H1 (cell line): Measurements from ENCODE around the gene MRPS18B. TPM values are rescaled to one million over a fixed set of nuclear protein-coding genes. Genes with fewer than 3 reads are reported as not detected.

Source experiments
- CTCF ChIA-PET: fragments of 300-600 bp; sonication (Branson Sonifier 250); formaldehyde crosslinking; loops from one replicate; lab custom pipeline; 2021; ENCODE audit not compliant: partially characterized antibody; lab: Charles Lee
- POLR2A ChIA-PET: fragments of 300-600 bp; sonication (Branson Sonifier 250); formaldehyde crosslinking; loops from one replicate; lab custom pipeline; 2021; ENCODE audit warnings: inconsistent platforms; ENCODE audit not compliant: partially characterized antibody; lab: Charles Lee
- DNase-seq, 2 experiments: peaks; one replicate each; pipeline versions ENCODE4 v3.0.0 to v3.0.0-alpha.2; 2010 to 2022; ENCODE audit warnings: low spot score in 2 of 2, low read depth in 1 of 2, mixed read lengths in 1 of 2
- FAIRE-seq: peaks from 2 replicates; lab custom pipeline; 2011; peaks lifted over from hg19 to GRCh38; lab: Jason Lieb, UNC
- H2AFZ ChIP-seq: 2 replicates; pipeline ENCODE4 v1.8.1; 2012; ENCODE audit warnings: low read length, inconsistent platforms
- H2AK5ac ChIP-seq: 2 replicates; pipeline ENCODE4 v1.6.1; 2013; ENCODE audit warnings: low read depth, low read length
- H2BK120ac ChIP-seq: replicated peaks from 2 replicates; pipeline ENCODE3; 2013; ENCODE audit warnings: low read depth, low read length, inconsistent platforms
- H2BK12ac ChIP-seq: 2 replicates; pipeline ENCODE4 v1.6.1; 2013; ENCODE audit warnings: low read depth, low read length
- H2BK15ac ChIP-seq: 2 replicates; pipeline ENCODE4 v1.6.1; 2013; ENCODE audit warnings: low read length
- H2BK20ac ChIP-seq: 2 replicates; pipeline ENCODE4 v1.6.1; 2013; ENCODE audit warnings: low read length
- H2BK5ac ChIP-seq: 2 replicates; pipeline ENCODE4 v1.6.1; 2013; ENCODE audit warnings: low read depth, low read length
- H3K14ac ChIP-seq: 2 replicates; pipeline ENCODE4 v1.6.1; 2013; ENCODE audit warnings: inconsistent platforms; ENCODE audit not compliant: insufficient read length
- H3K18ac ChIP-seq: 2 replicates; pipeline ENCODE4 v1.6.1; 2013; ENCODE audit warnings: low read length; ENCODE audit errors: extremely low read depth
- H3K23ac ChIP-seq: 2 replicates; pipeline ENCODE4 v1.6.1; 2013; ENCODE audit warnings: inconsistent platforms; ENCODE audit not compliant: insufficient read length
- H3K23me2 ChIP-seq: 2 replicates; pipeline ENCODE4 v1.6.1; 2013; ENCODE audit warnings: low read depth, low read length
- H3K27ac ChIP-seq: 2 replicates; pipeline ENCODE4 v1.6.1; 2011; ENCODE audit warnings: low read depth, low read length, inconsistent platforms
- H3K27me3 ChIP-seq, 4 experiments: replicated peaks in 1 of 4; 1 replicate in 1 of 4; 2 replicates in 3 of 4; pipeline versions ENCODE4 v1.6.1 to v1.8.1; 2011 to 2013; ENCODE audit warnings: low read length in 3 of 4, mild to moderate bottlenecking in 3 of 4, inconsistent platforms in 2 of 4, mixed read lengths in 2 of 4, moderate library complexity in 1 of 4; ENCODE audit not compliant: control insufficient read depth in 3 of 4, insufficient read depth in 3 of 4; ENCODE audit errors: extremely low read depth in 1 of 4
- H3K36me3 ChIP-seq, 4 experiments: 2 replicates each; pipeline versions ENCODE4 v1.6.1 to v1.8.1; 2011 to 2013; ENCODE audit warnings: mild to moderate bottlenecking in 4 of 4, low read length in 3 of 4, moderate library complexity in 2 of 4, control low read depth in 1 of 4, inconsistent platforms in 1 of 4; ENCODE audit not compliant: insufficient read depth in 4 of 4, control insufficient read depth in 2 of 4
- H3K4ac ChIP-seq: replicated peaks from 2 replicates; pipeline ENCODE3; 2013; ENCODE audit warnings: low read length, low read depth, mixed read lengths, inconsistent platforms; ENCODE audit not compliant: insufficient read length
- H3K4me1 ChIP-seq, 4 experiments: replicated peaks in 1 of 4; 1 replicate in 1 of 4; 2 replicates in 3 of 4; pipeline versions ENCODE4 v1.6.1 to v1.8.1; 2011 to 2013; ENCODE audit warnings: low read length in 3 of 4, inconsistent platforms in 2 of 4, mixed read lengths in 1 of 4; ENCODE audit not compliant: insufficient read depth in 4 of 4, control insufficient read depth in 3 of 4
- H3K4me2 ChIP-seq, 2 experiments: 2 replicates each; pipeline versions ENCODE4 v1.6.1 to v1.8.1; 2011 to 2013; ENCODE audit warnings: low read depth in 2 of 2, low read length in 2 of 2, control low read depth in 1 of 2, inconsistent platforms in 1 of 2, mild to moderate bottlenecking in 1 of 2; ENCODE audit not compliant: insufficient read depth in 1 of 2
- H3K4me3 ChIP-seq, 4 experiments: fragments of 200-600, 300-600 bp in 1 of 4; sonication (generic), shearing (Covaris generic), sonication (Bioruptor Twin) in 1 of 4; 2 replicates each; pipeline versions ENCODE4 v1.5.1 to v1.8.1; 2011 to 2016; ENCODE audit warnings: low read length in 4 of 4, low read depth in 3 of 4, control low read depth in 2 of 4, inconsistent platforms in 2 of 4, mild to moderate bottlenecking in 2 of 4, mixed read lengths in 1 of 4, moderate library complexity in 1 of 4; ENCODE audit not compliant: insufficient read depth in 2 of 4; ENCODE audit errors: extremely low read depth in 1 of 4
- H3K56ac ChIP-seq: replicated peaks from 2 replicates; pipeline ENCODE3; 2013; ENCODE audit warnings: low read depth, mild to moderate bottlenecking, mixed read lengths, low read length, inconsistent platforms; ENCODE audit not compliant: insufficient read length
- H3K79me1 ChIP-seq: 2 replicates; pipeline ENCODE4 v1.6.1; 2013; ENCODE audit warnings: low read depth, low read length, control low read depth
- H3K79me2 ChIP-seq, 2 experiments: 2 replicates each; pipeline versions ENCODE4 v1.6.1 to v1.8.1; 2012 to 2013; ENCODE audit warnings: low read length in 2 of 2, mild to moderate bottlenecking in 2 of 2, inconsistent platforms in 1 of 2; ENCODE audit not compliant: insufficient read depth in 2 of 2, control insufficient read depth in 1 of 2
- H3K9ac ChIP-seq, 4 experiments: replicated peaks in 1 of 4; 1 replicate in 1 of 4; 2 replicates in 3 of 4; pipeline versions ENCODE4 v1.6.1 to v1.8.1; 2011 to 2013; ENCODE audit warnings: low read depth in 3 of 4, low read length in 3 of 4, control low read depth in 2 of 4, mild to moderate bottlenecking in 2 of 4, moderate library complexity in 2 of 4, inconsistent platforms in 1 of 4; ENCODE audit errors: extremely low read depth in 1 of 4
- H3K9me3 ChIP-seq, 2 experiments: 2 replicates each; pipeline versions ENCODE4 v1.6.1 to v1.8.1; 2012 to 2013; ENCODE audit warnings: mild to moderate bottlenecking in 2 of 2, moderate library complexity in 2 of 2, control low read depth in 1 of 2, inconsistent platforms in 1 of 2, low read depth in 1 of 2, low read length in 1 of 2, mixed read lengths in 1 of 2; ENCODE audit not compliant: insufficient read depth in 2 of 2
- H4K20me1 ChIP-seq, 2 experiments: replicated peaks in 1 of 2; 2 replicates each; pipeline versions ENCODE3 to v1.8.1; 2011 to 2013; ENCODE audit warnings: inconsistent platforms in 2 of 2, low read length in 2 of 2, mild to moderate bottlenecking in 1 of 2; ENCODE audit not compliant: insufficient read depth in 2 of 2, control insufficient read depth in 1 of 2
- H4K5ac ChIP-seq: 2 replicates; pipeline ENCODE4 v1.6.1; 2013; ENCODE audit warnings: low read length, low read depth, mixed read lengths, inconsistent platforms; ENCODE audit not compliant: insufficient read length
- H4K8ac ChIP-seq: 2 replicates; pipeline ENCODE4 v1.8.0; 2013; ENCODE audit warnings: mild to moderate bottlenecking, moderate library complexity, low read length, inconsistent platforms; ENCODE audit not compliant: insufficient read depth; ENCODE audit errors: extremely low read depth
- H4K91ac ChIP-seq: replicated peaks from 2 replicates; pipeline ENCODE3; 2013; ENCODE audit warnings: low read length, mixed read lengths, inconsistent platforms; ENCODE audit not compliant: insufficient read length
- ASH2L ChIP-seq: fragments of 200-600, 300-600 bp; sonication (generic); IDR thresholded peaks from one replicate; pipeline ENCODE4 v1.7.1; 2017; ENCODE audit warnings: low read length
- EP300 ChIP-seq, 2 experiments: IDR thresholded peaks; 1 replicate in 1 of 2; 2 replicates in 1 of 2; pipeline ENCODE4 v1.6.1; 2011 to 2012; ENCODE audit warnings: low read depth in 2 of 2, low read length in 2 of 2, mild to moderate bottlenecking in 2 of 2, borderline replicate concordance in 1 of 2, inconsistent platforms in 1 of 2, moderate library complexity in 1 of 2
- HDAC6 ChIP-seq: IDR thresholded peaks from one replicate; pipeline ENCODE4 v1.7.1; 2012; ENCODE audit warnings: low read depth, mild to moderate bottlenecking, inconsistent platforms, low read length, moderate library complexity
- KDM1A ChIP-seq: fragments of 200-600, 300-600 bp; sonication (generic); IDR thresholded peaks from 2 replicates; pipeline ENCODE4 v1.7.1; 2016; ENCODE audit warnings: mild to moderate bottlenecking, low read length, borderline replicate concordance
- KDM5A ChIP-seq: fragments of 200-600 bp; IDR thresholded peaks from 2 replicates; pipeline ENCODE4 v1.7.1; 2012; ENCODE audit warnings: mild to moderate bottlenecking, low read length, inconsistent platforms, mixed read lengths
- MAFK ChIP-seq: IDR thresholded peaks from 2 replicates; pipeline ENCODE4 v1.6.1; 2012; ENCODE audit warnings: low read depth, mild to moderate bottlenecking, improper control_type of control experiment, low read length
- MAX ChIP-seq: IDR thresholded peaks from 2 replicates; pipeline ENCODE4 v1.6.1; 2012; ENCODE audit warnings: inconsistent platforms
- POLR2AphosphoS5 ChIP-seq: IDR thresholded peaks from 2 replicates; pipeline ENCODE4 v1.6.1; 2011; ENCODE audit warnings: low read depth, low read length
- POU5F1 ChIP-seq: IDR thresholded peaks from 2 replicates; pipeline ENCODE4 v1.6.1; 2011; ENCODE audit warnings: low read depth, mild to moderate bottlenecking, low read length, moderate library complexity
- SP1 ChIP-seq: IDR thresholded peaks from 2 replicates; pipeline ENCODE4 v1.6.1; 2011; ENCODE audit warnings: low read depth, low read length
- SRF ChIP-seq: IDR thresholded peaks from 2 replicates; pipeline ENCODE4 v1.6.1; 2011; ENCODE audit warnings: mild to moderate bottlenecking, low read depth, low read length, moderate library complexity
- SUZ12 ChIP-seq: fragments of 200-600 bp; sonication (generic); IDR thresholded peaks from 2 replicates; pipeline ENCODE4 v1.6.1; 2012; ENCODE audit warnings: mild to moderate bottlenecking, inconsistent platforms, low read length, moderate library complexity, mixed read lengths
- YY1 ChIP-seq: IDR thresholded peaks from 2 replicates; pipeline ENCODE4 v1.6.1; 2011; ENCODE audit warnings: low read depth, mild to moderate bottlenecking, low read length
- WGBS, 2 experiments: shearing (Covaris generic) in 1 of 2; methylation state at CpG; one replicate each; pipeline versions ENCODE4 v1.1.6 to v1.1.7; 2013 to 2015; ENCODE audit warnings: low lambda C conversion rate in 2 of 2, mixed read lengths in 2 of 2, inconsistent platforms in 1 of 2, low coverage in 1 of 2, missing lambda C conversion rate in 1 of 2; ENCODE audit not compliant: insufficient replicate concordance in 2 of 2, insufficient coverage in 1 of 2, insufficient read length in 1 of 2; ENCODE audit errors: extremely low coverage in 1 of 2, missing lambda C conversion rate in 1 of 2; 5-methylcytosine and 5-hydroxymethylcytosine counted together
- polyA plus RNA-seq, 7 experiments: library from polyadenylated mRNA; depleted of rRNA in 3 of 7; stranded (reverse) in 5 of 7; unstranded in 2 of 7; fragments of >200 nt in 5 of 7; fragments of 200-250 nt in 2 of 7; gene quantifications; 1 replicate in 5 of 7; 2 replicates in 1 of 7; 4 replicates in 1 of 7; pipeline versions ENCODE4 v1.2.1 to v1.2.3, GENCODE V29; 2011 to 2013; ENCODE audit warnings: missing spikeins in 2 of 7, mixed read lengths in 2 of 7
- total RNA-seq: library from RNA; stranded (reverse); fragmentation: NEBNext Ultra II Directional; extraction: Animal tissue kit (Norgen Biotek cat#: 25700); gene quantifications from 2 replicates; pipeline ENCODE4 v1.2.1, GENCODE V29; 2021
- TF ChIP-seq, protein P1 (sequence below): IDR thresholded peaks from 2 replicates; pipeline ENCODE4 v1.6.1; 2012; ENCODE audit warnings: inconsistent platforms

Gene MRPS18B
- total and polyA plus RNA-seq, 2 of the 8 experiments (the other 6 are each of a cell fraction or from before 2014, with no cell fraction given), result 57.8 to 83.3 TPM

DNA sequence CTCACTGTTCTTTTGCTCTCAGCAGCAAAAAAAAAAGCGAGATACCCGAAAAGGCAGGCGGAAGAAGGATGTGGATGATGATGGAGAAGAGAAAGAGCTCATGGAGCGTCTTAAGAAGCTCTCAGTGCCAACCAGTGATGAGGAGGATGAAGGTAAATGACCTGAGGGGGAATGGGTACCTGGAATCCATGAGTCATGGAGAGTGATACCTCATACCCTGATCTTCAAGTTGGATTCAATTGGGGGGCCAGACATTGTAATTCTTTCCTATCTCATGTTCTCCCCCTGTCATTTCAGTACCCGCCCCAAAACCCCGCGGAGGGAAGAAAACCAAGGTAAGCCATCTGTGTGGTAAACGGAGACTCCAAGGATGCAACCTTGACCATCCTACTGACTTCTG lies 39.6 kb upstream of the MRPS18B start:
- no peak overlapping the region for H2BK20ac ChIP-seq
- no peak overlapping the region for H2AK5ac ChIP-seq
- H3K79me1 ChIP-seq, result peaks cover 9% of the 10 kb centered on the region
- no peak overlapping the region for H3K4me2 ChIP-seq
- H4K5ac ChIP-seq, result no peak overlapping the region
- peaks cover 9 to 33% of the 10 kb centered on the region in 2 experiments for H3K79me2 ChIP-seq
- no peak overlapping the region for H3K56ac ChIP-seq
- no peaks in the 10 kb centered on the region for H3K9me3 ChIP-seq
- no peak overlapping the region for H4K91ac ChIP-seq
- no peak overlapping the region for H2BK12ac ChIP-seq
- H3K27me3 ChIP-seq, result no peaks in the 10 kb centered on the region
- WGBS, 2 experiments, result 88% methylated on average over 5 of the region's 8 CpGs; no CpG with 5 or more reads in 1 of the 2 experiments
- H3K27ac ChIP-seq, result no peak overlapping the region
- H3K36me3 ChIP-seq, result peaks cover 34 to 69% (median 53%) of the 10 kb centered on the region in 4 experiments
- H3K23me2 ChIP-seq, result no peaks in the 10 kb centered on the region
- POLR2A ChIA-PET, result interaction anchor here (0.5 to 27.0 kb wide), 13 partner anchors 9 to 153 kb away, joined by 3 to 712 read pairs (median 4); no protein-coding TSS in a partner anchor
- no peak overlapping the region for H3K23ac ChIP-seq
- H3K14ac ChIP-seq, result no peak overlapping the region
- no peak overlapping the region for H4K8ac ChIP-seq
- FAIRE-seq (no peak), DNase-seq (no peak)
- no peak overlapping the region for H2AFZ ChIP-seq
- H2BK15ac ChIP-seq, result no peak overlapping the region
- no peak overlapping the region for H3K18ac ChIP-seq
- H3K4me3 ChIP-seq, result no peak overlapping the region
- H4K20me1 ChIP-seq, result peaks cover 3 to 19% of the 10 kb centered on the region in 2 experiments
- CTCF ChIA-PET, result interaction anchor here (0.5 to 2.6 kb wide), 4 partner anchors 13 to 162 kb away, joined by 3 to 9 read pairs (median 6); no protein-coding TSS in a partner anchor
- no peaks in the 10 kb centered on the region for H3K4me1 ChIP-seq
- no peak overlapping the region for H3K9ac ChIP-seq
- H2BK5ac ChIP-seq, result no peak overlapping the region
- no peak overlapping the region for H3K4ac ChIP-seq
- TF ChIP-seq MAFK, result no peak
- TF ChIP-seq MAX, result no peak
- no peak for TF ChIP-seq SP1
- no peak for TF ChIP-seq SRF
- TF ChIP-seq, protein P1, sequence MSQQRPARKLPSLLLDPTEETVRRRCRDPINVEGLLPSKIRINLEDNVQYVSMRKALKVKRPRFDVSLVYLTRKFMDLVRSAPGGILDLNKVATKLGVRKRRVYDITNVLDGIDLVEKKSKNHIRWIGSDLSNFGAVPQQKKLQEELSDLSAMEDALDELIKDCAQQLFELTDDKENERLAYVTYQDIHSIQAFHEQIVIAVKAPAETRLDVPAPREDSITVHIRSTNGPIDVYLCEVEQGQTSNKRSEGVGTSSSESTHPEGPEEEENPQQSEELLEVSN, result no peak
- TF ChIP-seq EP300 (IDR thresholded peaks at IDR 0.05; ENCODE audit: borderline replicate concordance in 1 of 2, low read depth in 2 of 2, low read length in 2 of 2), result no peak
- TF ChIP-seq POLR2AphosphoS5, result no peak
- no peak for TF ChIP-seq YY1
- no peak for TF ChIP-seq KDM1A
- no peak for TF ChIP-seq HDAC6
- no peak for TF ChIP-seq SUZ12
- TF ChIP-seq KDM5A, result no peak
- TF ChIP-seq ASH2L, result no peak
- no peak for TF ChIP-seq POU5F1
- H2BK120ac ChIP-seq, result no peak overlapping the region
